Spinal cord (tissue), 10 donors: ENCODE results near the gene PIK3C3. TPM values are rescaled to one million over a fixed set of nuclear protein-coding genes. Genes with fewer than 3 reads are reported as not detected.

ENCODE experiments used
- DNase-seq, 6 donors: peaks; one replicate each; pipeline versions ENCODE4 v3.0.0 to v3.0.0-alpha.2; 2013 to 2015; ENCODE audit warnings: low spot score in 6 of 6, low read depth in 4 of 6
- H3K27ac ChIP-seq: one replicate; pipeline ENCODE4 v1.5.1; 2013; ENCODE audit warnings: low read depth, low read length, control low read depth
- H3K27me3 ChIP-seq: one replicate; pipeline ENCODE4 v1.6.1; 2013; ENCODE audit warnings: low read length; ENCODE audit not compliant: control insufficient read depth, insufficient read depth
- H3K36me3 ChIP-seq: one replicate; pipeline ENCODE4 v1.6.1; 2013; ENCODE audit warnings: low read length; ENCODE audit not compliant: control insufficient read depth, insufficient read depth
- H3K4me1 ChIP-seq: one replicate; pipeline ENCODE4 v1.6.1; 2013; ENCODE audit warnings: low read length; ENCODE audit not compliant: control insufficient read depth, insufficient read depth
- H3K4me3 ChIP-seq: one replicate; pipeline ENCODE4 v1.5.1; 2013; ENCODE audit warnings: low read depth, low read length, control low read depth
- H3K9me3 ChIP-seq: one replicate; pipeline ENCODE4 v1.6.1; 2013; ENCODE audit warnings: low read length; ENCODE audit not compliant: control insufficient read depth, insufficient read depth
- WGBS: methylation state at CpG from one replicate; pipeline ENCODE4 v1.1.5; 2013; ENCODE audit warnings: missing lambda C conversion rate; ENCODE audit not compliant: insufficient coverage; 5-methylcytosine and 5-hydroxymethylcytosine counted together
- polyA plus RNA-seq, 2 donors: library from polyadenylated mRNA; unstranded; fragments of 120-200 nt; gene quantifications; one replicate each; pipeline ENCODE4 v1.2.1, GENCODE V29; 2013; ENCODE audit not compliant: insufficient read length in 2 of 2
- total RNA-seq, 2 donors: library from RNA; depleted of rRNA in 1 of 2; stranded (reverse); fragments of 120-200 nt in 1 of 2; fragments of >200 nt in 1 of 2; gene quantifications; one replicate each; pipeline versions ENCODE4 v1.2.3 to v1.2.4, GENCODE V29; 2013 to 2014
- donor health status: healthy.

PIK3C3 gene
- total and polyA plus RNA-seq, 4 donors = 34.9 to 69.3 (median 55.0) TPM

DNA sequence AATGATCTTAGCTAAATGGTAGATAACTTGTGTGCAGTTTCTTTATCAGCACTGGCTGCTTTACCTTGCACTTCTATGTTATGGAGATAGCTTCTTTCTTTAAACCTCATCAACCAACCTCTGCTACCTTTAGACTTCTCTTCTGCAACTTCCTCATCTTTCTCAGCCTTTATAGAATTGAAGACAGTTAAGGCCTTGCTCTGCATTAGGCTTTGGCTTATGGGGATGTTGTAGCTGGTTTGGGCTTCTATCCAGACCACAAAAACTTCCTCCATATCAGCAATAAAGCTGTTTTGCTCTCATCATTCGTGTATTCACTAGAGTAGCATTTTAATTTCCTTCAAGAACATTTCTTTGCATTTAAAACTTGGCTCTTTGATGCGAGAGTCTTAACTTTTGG is 123.7 kb downstream of the PIK3C3 start:
- Histone ChIP-seq H3K4me1 (no peaks in the 10 kb centered on the region), H3K36me3 (no peaks in the 10 kb centered on the region), H3K4me3 (no peak overlapping the region), H3K27me3 (no peaks in the 10 kb centered on the region), H3K9me3 (no peaks in the 10 kb centered on the region), H3K27ac (no peak overlapping the region)
- DNase-seq = no peak
- WGBS = 83% methylated on average over 1 of the region's 2 CpGs

DNA sequence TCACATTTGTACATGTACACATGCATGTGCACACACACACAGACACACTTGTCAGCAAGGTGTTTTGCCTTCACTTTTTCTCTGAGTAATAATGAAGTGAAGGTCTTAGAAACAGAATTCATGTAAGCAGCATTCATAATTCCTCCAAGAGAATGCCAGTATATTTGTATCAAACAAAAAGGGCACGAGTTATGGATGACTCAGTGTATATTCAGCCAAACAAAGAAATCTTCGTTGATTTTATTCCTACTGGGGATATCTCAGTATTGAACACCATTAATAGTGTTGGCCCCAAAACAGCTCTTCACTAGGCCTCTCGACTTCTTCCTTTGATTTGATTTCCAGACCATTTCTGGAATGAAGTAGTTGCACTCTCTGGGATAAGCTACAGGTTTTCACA is 125.3 kb downstream of the PIK3C3 start:
- H3K27ac ChIP-seq = no peak overlapping the region
- H3K4me1 ChIP-seq = no peaks in the 10 kb centered on the region
- H3K4me3 ChIP-seq = no peak overlapping the region
- no peak for DNase-seq
- H3K27me3 ChIP-seq = no peaks in the 10 kb centered on the region
- H3K9me3 ChIP-seq = no peaks in the 10 kb centered on the region
- H3K36me3 ChIP-seq = no peaks in the 10 kb centered on the region
- 89% methylated on average over 2 of the region's 3 CpGs for WGBS

DNA sequence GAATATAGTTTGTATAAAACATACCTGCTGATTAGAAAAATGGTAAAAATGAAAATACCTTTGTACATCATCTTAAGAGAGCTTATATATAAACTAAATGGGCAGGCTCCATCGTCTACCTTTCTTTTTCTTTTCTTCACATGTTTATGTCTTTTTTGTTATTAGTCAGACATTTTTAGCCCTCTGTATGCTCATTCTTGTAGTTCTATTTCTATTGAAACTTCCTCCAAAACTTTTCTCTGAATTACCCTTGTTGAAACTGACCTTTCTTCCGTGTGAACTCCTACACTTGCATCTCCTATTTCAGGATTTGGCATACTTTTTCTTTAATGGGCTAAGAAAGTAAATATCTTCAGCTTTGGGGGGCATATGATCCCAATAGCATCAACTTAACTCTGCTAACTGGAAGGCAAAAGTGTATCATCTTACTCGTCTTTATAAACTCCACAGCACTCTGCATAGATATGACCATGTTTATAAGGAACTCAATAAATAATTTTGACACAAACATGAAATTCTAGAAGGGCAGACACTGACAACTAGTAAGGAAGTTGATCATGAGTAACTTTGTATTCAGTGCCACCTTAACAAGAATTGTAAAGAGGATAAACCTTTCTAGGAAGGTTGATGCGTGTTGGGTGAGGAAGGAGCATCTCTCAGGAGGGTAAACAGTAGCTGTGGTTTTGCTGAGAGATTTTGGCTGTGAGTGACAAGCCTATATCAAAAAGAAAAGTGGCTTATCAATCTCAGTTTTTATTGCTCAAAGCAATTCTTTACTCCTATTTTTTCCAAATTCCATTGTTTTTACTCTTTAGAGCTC is 127.6 kb downstream of the PIK3C3 start:
- no peaks in the 10 kb centered on the region for H3K4me1 ChIP-seq
- no peaks in the 10 kb centered on the region for H3K36me3 ChIP-seq
- H3K27me3 ChIP-seq = no peaks in the 10 kb centered on the region
- H3K9me3 ChIP-seq = no peaks in the 10 kb centered on the region
- DNase-seq = no peak
- WGBS = no CpG with 5 or more reads among the region's 4 CpGs
- no peak overlapping the region for H3K4me3 ChIP-seq
- no peak overlapping the region for H3K27ac ChIP-seq

DNA sequence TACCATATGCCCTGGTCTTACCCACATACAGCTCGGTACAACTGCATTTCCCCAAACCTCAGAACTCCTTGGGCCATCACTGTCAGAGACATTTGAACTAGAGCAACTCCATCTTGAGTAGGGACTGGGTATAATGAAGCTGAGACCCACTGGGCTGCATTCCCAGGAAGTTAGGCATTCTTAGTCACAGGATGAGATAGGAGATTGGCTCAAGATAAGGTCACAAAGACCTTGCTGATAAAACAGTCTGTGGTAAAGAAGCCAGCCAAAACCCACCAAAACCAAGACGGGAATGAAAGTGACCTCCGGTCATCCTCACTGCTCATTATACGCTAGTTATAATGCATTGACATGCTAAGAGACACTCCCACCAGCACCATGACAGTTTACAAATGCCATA is 131.3 kb downstream of the PIK3C3 start:
- Histone ChIP-seq H3K9me3 (no peaks in the 10 kb centered on the region), H3K4me1 (no peaks in the 10 kb centered on the region), H3K27me3 (no peaks in the 10 kb centered on the region), H3K4me3 (no peak overlapping the region), H3K36me3 (no peaks in the 10 kb centered on the region), H3K27ac (no peak overlapping the region)
- WGBS = no CpG with 5 or more reads among the region's 4 CpGs
- no peak for DNase-seq

DNA sequence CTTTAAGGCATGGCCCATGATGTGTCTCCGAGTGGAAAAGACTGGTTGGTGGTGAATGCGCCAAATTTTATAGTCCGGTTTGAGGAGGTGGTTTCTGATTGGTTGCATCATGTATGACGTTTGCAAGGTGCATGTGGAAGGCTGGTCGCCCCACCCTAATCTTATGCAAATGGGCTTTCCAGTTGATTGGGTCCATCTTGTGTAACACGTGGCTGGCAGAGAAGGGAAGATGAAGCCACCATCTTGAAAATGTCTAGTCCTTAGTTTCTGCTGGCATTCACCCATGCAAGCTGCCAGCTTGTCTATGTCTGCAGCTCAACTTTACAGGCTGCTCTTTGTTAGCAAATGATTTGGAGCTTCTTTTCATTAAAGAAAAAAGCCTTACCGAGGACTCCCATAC is 132.2 kb downstream of the PIK3C3 start:
- no peak overlapping the region for H3K4me3 ChIP-seq
- H3K9me3 ChIP-seq = no peaks in the 10 kb centered on the region
- peak in 1 of 6 donors; percentile 51 for DNase-seq
- H3K4me1 ChIP-seq = no peaks in the 10 kb centered on the region
- H3K27ac ChIP-seq = no peak overlapping the region
- H3K27me3 ChIP-seq = no peaks in the 10 kb centered on the region
- H3K36me3 ChIP-seq = no peaks in the 10 kb centered on the region
- WGBS = 81% methylated on average over 5 of the region's 7 CpGs

DNA sequence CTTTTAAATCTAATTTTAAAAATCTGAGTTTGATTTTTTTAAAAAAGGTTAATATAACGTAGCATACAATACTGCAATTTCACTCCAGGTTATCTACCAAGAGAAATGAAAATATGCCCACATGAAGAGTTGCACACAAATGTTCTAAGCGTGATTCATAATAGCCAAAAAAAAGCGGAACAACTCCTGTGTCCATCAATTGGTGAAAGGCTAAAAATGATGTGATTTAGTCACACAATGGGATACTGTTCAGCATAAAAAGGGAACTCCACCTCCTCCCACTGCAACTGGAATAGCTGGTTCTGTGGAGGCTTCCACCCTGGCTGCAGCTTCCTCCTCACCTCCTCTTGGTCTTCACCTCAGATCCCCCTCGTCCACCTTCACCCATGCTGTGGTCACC is 132.8 kb downstream of the PIK3C3 start:
- H3K4me1 ChIP-seq = no peaks in the 10 kb centered on the region
- no peaks in the 10 kb centered on the region for H3K27me3 ChIP-seq
- H3K9me3 ChIP-seq = no peaks in the 10 kb centered on the region
- no peak overlapping the region for H3K4me3 ChIP-seq
- no peak overlapping the region for H3K27ac ChIP-seq
- H3K36me3 ChIP-seq = no peaks in the 10 kb centered on the region
- DNase-seq = no peak
- 100% methylated on average over 1 of the region's 4 CpGs for WGBS

DNA sequence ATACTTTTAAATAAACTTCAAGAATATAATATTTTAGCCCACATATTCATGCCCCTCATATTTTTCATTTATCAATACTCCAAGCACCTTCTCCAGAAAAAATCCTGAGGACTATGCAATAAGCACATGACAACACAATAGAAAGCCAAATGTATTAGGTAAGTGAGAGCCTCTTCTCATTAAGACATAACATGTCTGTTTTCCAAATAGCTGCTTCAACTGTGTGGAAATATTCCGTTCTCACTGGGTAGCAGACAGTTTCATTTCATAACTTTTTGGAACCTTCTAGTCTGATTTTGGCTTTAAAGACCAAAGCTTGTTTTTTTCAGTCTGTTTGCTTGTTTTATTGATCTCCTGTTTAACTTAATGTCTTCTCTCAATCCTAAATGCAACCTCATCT is 137.8 kb downstream of the PIK3C3 start:
- Histone ChIP-seq H3K9me3 (no peaks in the 10 kb centered on the region), H3K36me3 (no peaks in the 10 kb centered on the region), H3K4me1 (no peaks in the 10 kb centered on the region), H3K27me3 (no peaks in the 10 kb centered on the region), H3K4me3 (no peak overlapping the region), H3K27ac (no peak overlapping the region)
- no peak for DNase-seq
- no CpG with 5 or more reads among the region's 1 CpG for whole genome bisulfite sequencing

DNA sequence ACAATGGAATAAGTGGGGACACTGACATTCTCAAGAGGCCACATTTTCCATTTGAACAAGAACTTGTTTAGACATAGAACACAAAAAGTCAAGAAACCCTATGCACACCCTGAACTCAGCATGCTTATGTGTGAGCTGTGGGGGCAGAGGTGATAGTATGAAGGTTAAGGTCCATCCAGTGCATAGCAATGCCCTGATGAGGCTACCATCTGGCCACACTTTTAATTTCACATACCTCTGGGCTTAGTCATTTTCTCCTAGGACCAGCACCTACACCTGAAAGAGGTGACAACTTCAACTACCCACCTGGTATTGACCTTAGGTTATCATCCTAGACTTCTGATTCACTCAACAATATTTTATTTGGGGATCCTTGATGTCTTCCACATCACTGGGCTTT is 139.8 kb downstream of the PIK3C3 start:
- H3K4me3 ChIP-seq = no peak overlapping the region
- H3K27ac ChIP-seq = no peak overlapping the region
- H3K27me3 ChIP-seq = no peaks in the 10 kb centered on the region
- no peaks in the 10 kb centered on the region for H3K36me3 ChIP-seq
- no peaks in the 10 kb centered on the region for H3K4me1 ChIP-seq
- H3K9me3 ChIP-seq = no peaks in the 10 kb centered on the region
- no peak for DNase-seq

DNA sequence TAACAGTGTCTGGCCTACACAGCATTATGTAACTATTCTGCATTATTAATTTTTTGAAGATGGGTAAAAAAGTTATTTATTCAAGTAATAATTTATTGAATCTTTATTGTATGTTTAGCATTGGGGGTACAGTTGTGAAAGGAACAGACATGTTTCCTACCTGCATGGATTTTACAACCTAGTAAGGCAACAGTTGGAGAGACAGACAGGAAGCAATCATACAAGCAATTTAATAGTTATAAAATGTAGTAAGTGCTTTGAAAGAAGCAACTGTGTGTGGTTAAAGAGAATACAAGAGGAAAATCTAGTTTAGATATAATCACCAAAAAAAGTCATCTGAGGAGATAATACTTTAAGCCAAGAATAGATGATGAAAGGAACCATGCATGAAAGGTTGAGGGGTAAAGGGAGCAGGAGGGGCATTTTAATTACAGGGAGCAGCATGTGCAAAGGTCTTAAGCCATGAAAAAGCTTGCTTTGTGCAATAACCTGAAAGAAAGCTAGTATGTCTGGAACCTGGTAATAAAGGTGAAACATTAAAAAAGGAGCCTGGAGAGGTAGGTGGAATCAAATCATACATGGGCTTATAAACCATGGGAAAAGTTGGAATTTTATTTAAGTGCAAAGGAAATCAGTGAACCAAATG is 140.8 kb downstream of the PIK3C3 start:
- no peaks in the 10 kb centered on the region for H3K27me3 ChIP-seq
- H3K4me3 ChIP-seq = no peak overlapping the region
- no peaks in the 10 kb centered on the region for H3K36me3 ChIP-seq
- H3K4me1 ChIP-seq = no peaks in the 10 kb centered on the region
- H3K9me3 ChIP-seq = no peaks in the 10 kb centered on the region
- H3K27ac ChIP-seq = no peak overlapping the region
- no peak for DNase-seq

DNA sequence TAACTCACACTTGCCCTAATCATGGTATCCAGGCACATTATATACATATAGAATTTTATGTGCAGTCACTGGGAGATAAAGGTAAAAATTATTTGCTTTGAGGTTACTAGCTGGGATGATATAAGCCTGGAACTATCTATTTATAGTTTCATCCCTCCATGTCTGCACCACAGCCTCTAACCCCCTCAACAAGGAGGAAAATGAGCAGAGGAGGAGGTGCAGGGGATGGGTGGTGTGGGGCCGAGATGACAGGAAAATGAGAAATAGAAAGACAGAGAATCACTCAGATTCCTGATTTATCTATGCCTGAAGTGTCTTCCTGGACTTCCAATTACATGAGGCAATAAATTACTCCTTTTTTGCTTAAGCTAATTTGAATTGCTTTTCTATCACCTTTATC is 145.2 kb downstream of the PIK3C3 start:
- Histone ChIP-seq H3K36me3 (no peaks in the 10 kb centered on the region), H3K27ac (no peak overlapping the region), H3K4me3 (no peak overlapping the region), H3K4me1 (no peaks in the 10 kb centered on the region), H3K9me3 (no peaks in the 10 kb centered on the region), H3K27me3 (no peaks in the 10 kb centered on the region)
- WGBS = no CpG with 5 or more reads among the region's 1 CpG
- no peak for DNase-seq
